HFF-Myc (cell line): ENCODE data around the gene SIRT3.

Experiments used
- DNase-seq: peaks from one replicate; pipeline ENCODE4 v3.0.0-alpha.2; 2011; ENCODE audit warnings: low read depth; ENCODE audit errors: extremely low read depth
- H3K4me3 ChIP-seq: replicated peaks from 2 replicates; pipeline ENCODE4 v1.5.1; 2011; ENCODE audit warnings: low read depth, mild to moderate bottlenecking, control low read depth, low read length
- CTCF ChIP-seq: IDR thresholded peaks from 2 replicates; pipeline ENCODE4 v1.5.1; 2012; ENCODE audit warnings: mild to moderate bottlenecking, low read depth, low read length, control low read depth; ENCODE audit errors: missing control alignments

The SIRT3 gene

GRCh38 chr11:206002-206384, 30.1 kb downstream of the SIRT3 start:
- DNase-seq = no peak
- TF ChIP-seq CTCF = no peak
- H3K4me3 ChIP-seq = peak overlapping the region; percentile 70

DNA sequence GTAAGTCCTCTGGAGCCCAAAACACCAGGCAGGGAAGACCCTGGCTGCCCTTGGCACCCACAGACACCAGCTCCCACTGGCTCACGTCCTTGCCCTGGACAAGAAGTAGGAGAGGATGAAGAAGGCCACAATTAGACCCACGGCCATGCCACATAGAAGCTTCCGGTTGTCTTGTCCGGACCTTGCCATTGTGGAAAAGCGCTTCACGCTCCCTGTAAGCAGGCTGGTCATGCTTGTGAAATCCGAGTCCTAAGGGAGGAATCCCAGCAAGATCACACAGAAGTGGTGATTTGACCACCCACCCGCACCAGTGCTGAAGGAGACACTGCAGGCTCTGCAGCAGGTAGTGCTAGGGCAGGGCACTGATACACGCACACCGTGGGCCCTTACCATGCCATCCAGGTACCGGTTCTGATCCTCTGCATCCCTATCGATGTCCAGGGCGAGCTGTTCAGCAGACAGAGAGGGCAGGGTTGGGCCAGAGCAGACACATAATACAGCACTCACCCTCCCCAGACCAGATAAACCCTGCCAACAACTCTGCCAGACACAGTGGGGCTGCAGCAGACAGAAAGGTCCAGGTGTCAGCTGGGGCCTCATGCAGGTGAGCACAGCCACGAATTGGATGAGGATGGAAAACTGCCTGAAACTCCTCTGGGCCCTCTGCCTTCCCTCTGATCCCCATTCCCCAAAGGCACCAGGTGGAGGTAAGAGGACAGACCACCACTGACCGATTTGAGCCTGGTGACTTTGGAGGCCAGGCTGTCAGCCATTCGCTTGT, 30.7 kb downstream of the SIRT3 start:
- no peak for TF ChIP-seq CTCF
- DNase-seq = no peak
- peak overlapping the region; percentile 70 for H3K4me3 ChIP-seq

- TF ChIP-seq CTCF = no peak
- no peak for DNase-seq
- no peak overlapping the region for H3K4me3 ChIP-seq
These were observed 31.5 kb downstream of the SIRT3 start for GRCh38 chr11:204587-205109.

- no peak overlapping the region for H3K4me3 ChIP-seq
- no peak for TF ChIP-seq CTCF
- no peak for DNase-seq
These were observed 32.1 kb downstream of the SIRT3 start for GRCh38 chr11:203945-204586.

- no peak for TF ChIP-seq CTCF
These were observed 32.8 kb downstream of the SIRT3 start for GRCh38 chr11:203056-203944.

GRCh38 chr11:202490-202889, 33.7 kb downstream of the SIRT3 start:
- no peak for TF ChIP-seq CTCF
- H3K4me3 ChIP-seq = no peak overlapping the region
- no peak for DNase-seq

More at GRCh38 chr11:203056-203944, 32.8 kb downstream of the SIRT3 start:
- H3K4me3 ChIP-seq = no peak overlapping the region
- DNase-seq = no peak
